GM19395 (cell line): ENCODE measurements around the gene GPRC5C.
"Not testable (repeated sequence)": the region's sequence is repeated elsewhere in the genome, so short reads cannot be mapped to it uniquely, and the experiment has no call there.

ENCODE experiments used
- ATAC-seq: cut with Tn5 transposase; IDR thresholded peaks from one replicate; pipeline ENCODE4 v1.9.1; 2021; ENCODE audit warnings: mild to moderate bottlenecking, moderate library complexity; ENCODE audit not compliant: unreplicated experiment

The GPRC5C gene

DNA sequence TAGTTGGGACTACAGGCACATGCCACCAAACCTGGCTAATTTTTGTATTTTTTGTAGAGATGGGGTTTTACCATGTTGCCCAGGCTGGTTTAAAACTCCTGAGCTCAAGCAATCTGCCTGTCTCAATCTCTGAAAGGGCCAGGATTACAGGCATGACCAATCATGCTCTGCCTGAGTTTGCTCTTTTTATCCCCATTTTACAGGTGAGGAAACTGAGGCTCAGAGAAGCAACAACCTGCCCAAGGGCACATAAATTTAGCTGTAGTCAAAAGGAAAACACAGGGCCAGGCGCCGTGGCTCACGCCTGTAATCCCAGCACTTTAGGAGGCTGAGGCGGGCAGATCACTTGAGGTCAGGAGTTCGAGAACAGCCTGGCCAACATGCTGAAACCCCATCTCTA is 26.6 kb upstream of the GPRC5C start:
- ATAC-seq, result not testable (repeated sequence)

DNA sequence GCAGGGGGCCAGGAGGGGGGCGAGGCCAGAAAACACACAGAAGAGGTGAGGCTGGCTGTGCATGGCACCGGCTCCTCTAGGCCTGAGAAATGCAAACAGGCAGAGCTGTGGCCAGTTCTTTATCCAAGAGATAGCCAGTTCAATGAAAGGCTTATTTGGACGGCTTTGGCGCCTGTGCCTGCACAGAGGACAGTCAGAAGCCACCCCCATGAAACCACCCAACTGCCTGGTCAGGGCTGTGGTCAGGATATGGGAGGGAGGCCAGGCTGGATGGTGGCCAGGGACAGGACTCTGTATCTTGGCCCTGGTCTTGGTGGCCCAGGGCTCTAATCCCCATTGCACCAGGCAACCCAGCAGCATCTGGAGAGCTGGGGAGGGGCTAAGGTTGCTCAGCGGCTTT is 24.5 kb upstream of the GPRC5C start:
- no peak for ATAC-seq

DNA sequence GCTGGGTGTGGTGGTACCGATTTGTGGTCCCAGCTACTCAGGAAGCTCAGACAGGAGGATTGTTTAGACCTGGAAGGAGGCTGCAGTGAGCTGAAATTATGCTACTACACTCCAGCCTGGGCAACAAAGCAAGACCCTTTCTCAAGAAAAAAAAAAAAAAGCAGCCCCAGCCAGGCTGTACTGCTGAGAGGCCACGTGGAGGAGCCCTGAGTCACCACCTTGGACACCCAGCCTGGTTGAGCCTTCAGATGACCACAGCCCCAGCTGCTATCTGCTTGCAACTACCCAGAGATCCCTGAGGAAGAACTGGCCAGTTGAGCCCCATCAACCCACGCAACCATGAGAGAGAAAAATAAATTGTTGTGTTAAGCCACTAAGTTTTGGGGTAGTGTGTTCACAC is 23.6 kb upstream of the GPRC5C start:
- no peak for ATAC-seq

DNA sequence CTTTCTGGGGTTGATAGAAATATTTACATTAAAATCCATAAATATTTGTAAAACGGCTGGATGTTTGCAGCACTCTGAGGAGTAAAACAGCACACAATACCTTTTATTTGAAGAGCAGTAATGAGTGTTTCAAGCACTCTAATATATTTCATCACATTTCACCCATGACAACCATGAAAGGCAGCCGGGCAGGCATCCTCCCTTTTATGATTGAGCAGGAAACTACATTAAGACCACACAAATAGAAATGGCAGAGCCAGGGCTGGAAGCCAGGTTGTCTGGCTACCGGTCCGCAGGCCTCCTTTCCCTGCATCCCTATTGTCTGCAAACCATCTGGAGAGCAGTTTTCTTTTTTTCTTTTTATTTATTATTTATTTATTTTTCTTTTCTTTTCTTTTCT is 23.1 kb upstream of the GPRC5C start:
- ATAC-seq, result no peak

DNA sequence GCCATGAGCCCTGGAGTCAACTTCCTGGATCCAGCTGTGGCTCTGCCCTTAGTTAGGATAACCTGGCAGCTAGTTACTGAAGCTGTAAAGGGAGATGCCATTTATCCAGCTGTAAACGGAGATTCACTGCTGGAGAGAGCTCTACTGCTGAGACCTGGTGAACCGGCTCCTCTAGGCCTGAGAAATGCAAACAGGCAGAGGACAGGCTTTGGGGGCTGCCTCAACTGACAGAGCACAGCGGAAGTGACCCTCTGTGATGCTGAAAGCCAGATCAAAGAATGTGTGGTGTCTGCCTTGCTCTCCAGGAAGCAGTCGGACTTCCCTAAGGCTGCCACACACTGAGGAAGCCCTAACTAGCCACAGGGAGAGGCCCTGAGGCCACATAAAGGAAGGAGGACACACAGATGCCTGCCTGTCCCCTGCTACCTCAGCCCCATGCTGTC is 21.9 kb upstream of the GPRC5C start:
- no peak for ATAC-seq

DNA sequence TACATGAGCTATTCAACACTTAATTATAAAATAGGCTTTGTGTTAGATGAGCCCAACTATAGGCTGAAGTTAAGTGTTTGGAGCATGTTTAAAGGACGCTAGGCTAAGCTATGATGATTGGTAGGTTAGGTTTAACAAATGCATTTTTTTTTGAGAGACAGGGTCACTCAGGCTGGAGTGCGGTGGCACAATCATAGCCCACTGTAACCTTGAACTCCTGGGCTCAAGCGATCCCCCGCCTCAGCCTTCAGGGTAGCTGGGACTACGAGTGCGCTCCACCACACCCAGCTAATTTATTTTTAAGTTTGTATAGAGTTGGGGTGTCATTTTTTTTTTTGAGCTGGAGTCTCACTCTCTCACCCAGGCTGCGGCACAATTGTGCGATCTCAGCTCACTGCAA is 19.3 kb upstream of the GPRC5C start:
- no peak for ATAC-seq

DNA sequence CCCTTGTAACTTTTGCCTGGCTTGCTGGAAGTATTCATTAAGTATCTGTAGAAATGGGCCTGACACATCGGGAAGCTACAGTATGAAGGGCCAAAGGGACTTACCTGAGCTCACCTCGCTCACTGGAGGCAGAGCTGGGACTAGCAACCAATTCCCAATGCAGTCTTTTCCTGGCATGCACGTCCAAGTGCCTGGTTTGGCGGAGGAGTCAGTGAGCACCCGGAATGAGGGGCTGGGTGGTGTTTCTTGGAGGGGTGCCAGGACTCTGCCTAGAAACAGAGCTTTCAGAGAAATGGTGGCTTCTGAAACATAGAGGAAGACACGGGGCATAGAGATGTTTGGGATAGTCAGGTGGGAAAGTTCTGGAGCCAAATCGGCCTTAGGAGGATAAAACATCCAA is 18.4 kb upstream of the GPRC5C start:
- no peak for ATAC-seq

DNA sequence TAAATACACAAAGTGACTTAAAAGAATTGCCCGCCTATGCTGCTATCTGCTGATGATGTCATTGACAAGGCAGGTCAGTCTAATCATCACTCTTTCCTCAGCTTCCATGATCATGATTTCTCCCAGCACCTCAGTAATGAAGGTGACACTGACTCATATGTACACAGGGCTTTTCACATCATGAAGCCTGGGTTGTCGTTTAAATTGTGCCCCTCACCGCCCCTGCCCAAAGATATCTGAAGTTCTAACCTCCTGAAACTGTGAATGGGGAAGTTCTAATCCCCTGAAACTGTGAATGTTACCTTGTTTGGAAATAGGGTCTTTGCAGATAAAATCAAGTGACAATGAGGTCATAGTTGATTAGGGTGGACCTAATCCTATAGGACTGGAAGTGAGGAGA is 17.4 kb upstream of the GPRC5C start:
- no peak for ATAC-seq

DNA sequence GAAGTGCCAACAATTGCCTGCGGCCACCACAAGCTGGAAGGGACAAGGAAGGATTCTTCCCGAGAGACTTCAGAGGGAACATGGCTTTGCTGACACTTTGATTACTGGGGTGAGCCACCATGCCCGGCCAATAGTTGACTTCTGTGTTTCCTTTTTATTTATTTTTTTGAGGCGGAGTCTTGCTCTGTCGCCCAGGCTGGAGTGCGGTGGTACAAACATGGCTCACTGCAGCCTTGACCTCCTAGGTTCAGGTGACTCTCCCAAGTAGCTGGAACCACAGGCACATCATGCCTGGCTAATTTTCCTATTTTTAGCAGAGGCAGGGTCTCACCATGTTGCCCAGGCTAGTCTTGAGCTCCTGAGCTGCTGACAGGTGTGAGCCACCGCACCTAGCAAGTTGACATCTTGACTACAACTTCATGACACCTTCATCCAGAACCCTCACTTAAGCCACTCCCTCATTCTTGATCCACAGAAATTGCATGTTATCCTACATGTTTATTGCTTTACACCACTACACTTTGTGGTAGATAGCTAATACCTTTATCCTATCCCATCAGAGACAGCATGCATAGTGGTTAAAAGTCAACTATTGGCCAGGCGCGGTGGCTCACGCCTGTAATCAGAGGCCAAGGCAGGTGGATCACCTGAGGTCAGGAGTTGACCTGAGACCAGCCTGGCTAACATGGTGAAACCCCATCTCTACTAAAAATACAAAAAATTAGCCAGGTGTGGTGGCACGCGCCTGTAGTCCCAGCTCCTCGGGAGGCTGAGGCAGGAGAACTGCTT is 16.1 kb upstream of the GPRC5C start:
- ATAC-seq, result no peak

DNA sequence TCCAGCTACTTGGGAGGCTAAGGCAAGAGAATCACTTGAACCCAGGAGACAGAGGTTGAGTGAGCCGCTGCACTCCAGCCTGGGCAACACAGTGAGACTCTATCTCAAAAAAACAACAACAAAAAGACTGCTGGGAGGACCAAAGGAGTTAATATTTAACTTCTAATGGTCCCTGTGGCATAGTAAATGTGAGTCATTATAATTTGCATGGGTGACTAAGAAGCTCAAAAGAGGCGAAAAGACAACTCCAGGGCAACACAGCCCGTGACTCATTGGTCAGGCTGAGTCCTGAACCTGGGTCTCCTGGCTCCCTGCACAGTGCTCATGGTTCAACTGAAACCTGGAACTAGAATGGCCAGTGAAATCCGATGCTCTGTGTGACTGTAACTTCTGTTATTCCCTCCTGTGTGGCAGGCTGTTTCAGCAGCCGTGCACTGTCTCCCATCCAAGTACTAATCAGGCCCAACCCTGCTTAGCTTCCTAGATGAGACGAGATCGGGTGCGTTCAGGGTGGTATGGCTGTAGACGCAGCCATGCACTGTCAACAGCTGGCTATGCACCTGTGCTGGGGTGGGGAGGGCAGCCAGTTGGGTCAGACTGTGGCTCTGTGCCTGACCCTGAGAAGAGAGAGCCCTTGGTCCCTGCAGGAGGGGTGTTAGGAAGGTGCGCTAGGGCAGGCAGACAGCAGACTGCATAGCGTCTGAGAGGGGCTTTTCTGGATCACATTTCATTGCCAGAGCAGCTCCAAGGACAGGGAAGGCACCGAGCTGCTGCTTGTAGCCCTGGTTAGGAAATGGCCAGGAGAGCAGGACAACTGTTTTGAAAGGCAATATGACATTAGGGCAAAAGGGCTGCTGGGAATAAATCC is 14.5 kb upstream of the GPRC5C start:
- peak; percentile 71 for ATAC-seq

DNA sequence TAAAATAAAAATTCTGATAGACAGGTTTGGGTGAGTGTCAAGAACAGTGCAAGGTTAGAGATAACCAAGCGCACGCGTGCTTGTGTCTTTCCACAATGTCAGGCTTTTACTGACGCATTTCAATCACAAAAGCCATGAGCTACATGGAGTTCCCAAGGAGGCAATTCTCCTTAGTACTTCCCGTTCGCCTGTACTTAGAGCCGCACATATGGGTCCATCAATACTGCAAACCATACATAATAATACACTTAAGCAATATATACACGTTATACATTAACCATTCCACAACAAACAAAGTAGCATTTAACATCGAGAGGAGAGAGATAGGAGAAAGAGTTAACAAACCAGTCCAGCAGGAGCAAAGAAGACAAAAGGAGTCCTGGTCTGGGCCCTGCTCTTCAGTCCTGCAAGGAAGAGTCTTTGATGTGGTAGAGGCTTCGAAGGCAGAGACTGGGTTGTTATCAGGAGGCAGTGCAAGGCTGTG is 11.9 kb upstream of the GPRC5C start:
- no peak for ATAC-seq

DNA sequence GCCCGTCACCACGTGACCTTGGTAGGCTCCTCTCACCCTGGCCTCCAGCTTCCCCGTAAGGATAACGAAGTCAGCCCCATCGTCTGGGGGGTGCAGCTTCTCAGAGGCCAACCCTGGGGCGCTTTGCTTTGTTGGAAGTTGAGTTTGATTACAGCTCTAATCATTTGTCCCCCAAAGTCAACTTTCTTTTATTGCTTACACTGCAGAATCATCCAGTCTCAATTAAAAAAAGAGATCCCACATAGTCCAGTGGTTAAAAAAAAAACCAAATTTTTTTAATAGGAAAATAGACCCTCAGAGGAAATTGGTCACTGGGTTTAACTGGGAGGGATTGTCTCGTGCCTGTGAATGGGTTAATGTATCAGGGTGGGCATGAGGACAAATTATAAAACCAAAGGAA is 7.8 kb upstream of the GPRC5C start:
- no peak for ATAC-seq

DNA sequence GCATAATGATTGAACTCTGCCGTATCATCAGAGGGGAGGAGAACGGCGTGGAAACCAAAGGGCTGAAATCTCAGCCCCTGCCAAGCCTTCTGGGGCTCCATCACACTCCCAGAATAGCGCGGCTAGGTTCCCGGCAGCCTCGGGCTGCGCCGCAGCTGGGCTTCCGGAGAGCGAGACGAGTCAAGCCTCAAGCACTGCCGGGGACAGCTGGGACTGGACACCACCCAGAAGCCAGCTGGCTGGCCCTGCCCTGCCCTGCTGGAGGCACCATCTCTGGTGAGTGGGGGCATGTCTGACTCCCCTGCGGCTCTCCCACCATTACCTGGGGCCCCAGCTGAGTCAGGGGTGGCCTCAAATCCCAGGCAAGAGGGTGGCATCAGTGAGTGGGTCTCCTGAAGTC is 7.2 kb upstream of the GPRC5C start:
- no peak for ATAC-seq

DNA sequence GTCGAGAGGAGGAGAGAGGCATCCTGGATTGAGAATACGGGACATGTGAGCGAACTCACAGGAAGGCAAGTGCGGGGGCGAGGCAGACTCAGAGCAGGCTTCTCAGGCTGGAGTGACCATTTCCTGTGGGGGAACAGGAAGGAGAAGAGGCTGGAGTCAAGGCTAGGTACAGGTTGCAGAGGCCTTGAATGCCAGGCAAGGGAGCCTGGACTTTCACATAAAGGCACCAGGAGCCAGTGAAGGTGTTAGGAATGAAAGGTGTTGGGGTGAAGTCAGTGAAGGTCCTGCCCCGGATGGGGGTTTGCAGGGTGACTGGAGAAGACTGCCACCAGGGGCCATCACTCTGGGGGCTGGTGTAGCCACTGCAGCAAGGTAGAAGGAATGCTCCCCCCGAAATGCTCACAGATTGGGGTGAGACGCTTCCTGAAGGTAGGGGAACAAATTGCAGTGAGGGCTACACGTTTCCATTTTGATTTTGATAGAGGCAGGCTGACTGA is 5.3 kb upstream of the GPRC5C start:
- no peak for ATAC-seq

DNA sequence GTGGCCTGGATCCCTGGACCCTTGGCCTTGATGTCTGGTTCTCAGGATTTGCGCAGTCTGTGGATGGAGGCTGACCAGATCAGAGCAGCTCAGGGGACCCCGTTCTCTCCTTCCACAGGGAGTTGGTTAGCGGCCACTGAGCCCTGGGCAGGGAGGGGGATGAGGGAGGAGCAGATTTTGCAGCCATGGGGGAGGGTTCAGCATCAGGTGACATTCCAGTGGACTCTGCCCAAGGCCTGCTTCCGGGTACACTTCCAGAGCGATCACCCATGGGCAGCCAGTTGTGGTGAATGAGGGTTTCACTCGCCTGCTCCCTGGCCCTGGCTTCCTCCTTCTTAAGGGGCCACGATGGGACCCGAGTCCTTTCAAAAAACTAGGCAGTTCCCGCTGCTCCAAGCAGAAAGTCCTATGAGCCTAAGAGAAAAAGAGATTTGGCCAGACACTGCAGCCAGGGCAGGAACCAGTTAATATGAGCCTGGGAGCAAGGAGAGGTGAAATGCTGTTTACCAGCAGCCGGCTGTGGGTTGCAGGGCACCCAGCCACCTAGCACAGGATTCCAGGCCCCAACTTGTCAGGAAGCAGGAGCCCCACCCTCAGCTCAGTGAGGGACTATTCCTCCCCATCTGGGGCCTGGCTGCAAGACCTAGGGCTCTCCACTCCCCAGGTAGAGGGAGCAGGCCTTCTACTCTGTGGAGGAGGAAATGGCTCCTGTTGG is 4.7 kb upstream of the GPRC5C start:
- ATAC-seq, result no peak

DNA sequence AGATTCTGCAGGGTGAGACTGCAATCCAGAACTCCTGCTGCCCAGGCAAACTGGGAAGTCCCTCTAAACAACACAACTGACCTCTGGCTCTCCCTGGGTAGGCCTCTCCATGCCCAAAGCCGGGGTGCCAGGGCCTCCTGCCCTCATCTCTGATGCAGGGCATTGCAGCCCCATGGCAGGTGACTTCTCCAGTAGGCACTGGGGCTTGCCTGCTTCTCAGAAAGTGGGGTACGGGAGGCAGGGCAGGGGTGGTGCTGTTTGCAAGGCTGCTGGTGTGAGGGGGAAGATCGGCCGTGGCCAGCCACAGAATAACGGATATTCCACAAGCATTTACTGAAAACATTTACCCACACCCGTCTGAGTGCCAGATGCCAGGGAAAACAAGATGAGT is 4.1 kb upstream of the GPRC5C start:
- no peak for ATAC-seq

DNA sequence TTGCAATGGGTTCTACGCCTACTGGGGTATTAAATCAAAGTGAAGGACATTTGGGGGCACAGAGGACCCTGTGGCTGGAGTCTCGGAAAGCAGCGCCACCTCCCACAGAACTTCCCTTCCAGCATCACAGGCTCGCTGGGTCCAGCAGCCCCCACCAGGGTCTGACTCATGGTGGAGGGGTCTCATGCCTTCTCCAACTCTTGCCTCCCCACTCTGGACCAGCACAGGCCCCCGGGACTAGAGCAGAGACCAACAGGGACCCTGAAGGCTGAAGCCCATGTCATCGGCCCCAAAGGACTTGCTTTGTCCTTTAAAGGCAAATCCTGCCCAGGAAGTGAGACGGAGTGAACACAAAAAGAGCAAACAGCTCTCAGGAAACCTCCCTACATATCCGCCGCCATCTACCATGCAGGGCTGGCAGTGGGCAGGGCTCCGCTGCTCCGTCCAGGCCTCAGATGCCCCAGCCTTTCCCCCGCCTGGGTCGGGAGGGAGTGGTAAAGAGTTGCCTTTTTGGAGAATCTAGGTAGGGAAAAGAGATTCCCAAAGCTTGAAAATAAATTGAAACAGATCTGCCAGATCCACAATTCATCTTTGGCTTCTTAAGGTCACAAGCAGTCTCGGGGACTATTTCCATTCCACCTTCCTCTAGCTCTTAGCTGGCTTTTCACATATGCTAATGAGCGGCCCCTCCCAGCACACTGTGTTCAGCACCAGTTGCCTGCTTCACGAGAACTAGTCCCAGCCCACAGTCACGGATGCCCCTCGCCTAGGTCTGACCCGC is 2.1 kb upstream of the GPRC5C start:
- ATAC-seq, result peak; percentile 31

DNA sequence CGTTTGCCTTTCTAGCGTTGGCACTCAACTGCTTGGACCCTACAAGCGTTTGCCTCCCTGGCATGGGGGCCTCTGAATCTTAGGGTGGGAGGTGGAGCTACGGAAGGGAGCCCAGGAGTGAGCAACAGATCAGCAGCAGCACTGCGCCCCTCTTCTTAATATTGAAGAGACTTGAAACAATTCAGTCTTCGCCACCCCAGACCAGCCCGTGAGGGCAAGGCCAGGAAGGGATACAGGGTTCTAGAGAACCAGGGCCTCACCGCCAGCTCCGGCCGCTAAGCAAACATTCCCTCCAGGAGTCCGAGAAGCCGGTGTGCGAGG is 1.5 kb upstream of the GPRC5C start:
- ATAC-seq, result peak; percentile 24

DNA sequence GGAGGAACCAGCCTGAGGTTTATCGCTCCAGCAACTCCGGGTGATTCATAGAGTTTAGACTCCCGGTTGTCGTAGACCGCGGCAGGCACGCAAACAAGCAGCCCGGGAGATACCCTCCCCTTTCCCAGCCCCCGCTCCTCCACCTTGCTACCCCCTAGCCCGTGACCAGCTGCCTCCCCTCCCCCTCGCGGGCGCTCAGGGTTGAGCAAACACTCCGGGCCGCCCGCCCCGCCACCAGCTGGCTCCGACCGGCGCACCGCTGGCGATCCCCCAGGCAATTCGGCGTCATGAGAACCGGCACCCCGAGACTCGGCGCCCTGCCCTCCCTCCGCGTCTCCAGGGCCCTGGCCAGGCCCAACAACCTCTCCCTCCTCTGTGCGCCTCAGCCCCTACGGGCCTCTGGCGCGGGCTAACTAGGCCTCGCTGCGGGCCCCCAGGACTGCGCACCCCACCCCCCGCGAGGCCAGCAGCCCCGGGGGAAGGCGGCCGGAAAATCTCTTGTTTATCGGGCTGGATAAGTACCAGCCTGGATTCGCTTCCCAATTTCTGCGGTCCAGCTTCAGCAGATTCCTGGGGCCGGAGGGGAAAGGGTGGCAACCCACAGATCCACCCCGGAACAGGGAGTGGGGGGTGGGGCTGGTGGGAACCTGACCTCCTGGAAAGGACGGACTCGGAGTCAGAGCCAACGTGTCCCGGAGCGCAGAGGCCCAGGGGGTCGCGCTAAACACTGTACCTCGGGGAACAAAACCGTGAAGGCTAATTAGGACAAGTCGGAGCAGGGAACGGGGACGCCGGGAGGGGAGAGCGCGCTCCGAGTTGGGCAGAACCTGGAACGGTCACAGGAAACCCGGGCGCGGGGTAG is 951 bp upstream of the GPRC5C start:
- ATAC-seq, result peak; percentile 50

DNA sequence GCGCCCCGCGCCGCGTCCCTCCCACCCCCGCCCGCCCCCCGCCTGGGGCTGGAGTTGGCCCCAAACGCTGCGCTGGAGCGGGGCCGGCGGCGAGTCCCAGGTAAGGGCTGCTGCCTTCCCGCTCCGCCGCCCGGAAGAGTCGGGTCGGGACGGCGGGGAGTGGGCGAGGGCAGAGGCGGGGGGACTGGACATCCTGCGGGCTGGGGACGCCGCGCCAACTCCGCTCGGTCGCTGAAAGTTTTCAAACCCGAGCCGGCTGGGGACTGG is 469 bp downstream of the GPRC5C start:
- no peak for ATAC-seq
